Neural cell (in vitro differentiated cells): ENCODE measurements around the gene PHLDA2. TPM values are rescaled to one million over a fixed set of nuclear protein-coding genes. Genes with fewer than 3 reads are reported as not detected.

ENCODE experiments used
- H2AFZ ChIP-seq: fragments of 200-600, 300-800 bp; sonication (generic), shearing (Covaris generic); 2 replicates; pipeline ENCODE4 v1.6.0; 2014; ENCODE audit warnings: low read depth, mild to moderate bottlenecking, antibody characterized with exemption, low read length, moderate library complexity
- H3F3A ChIP-seq: fragments of 200-600 bp; shearing (Covaris generic); 2 replicates; pipeline ENCODE4 v1.6.1; 2016; ENCODE audit warnings: mild to moderate bottlenecking, moderate library complexity, mixed read lengths, antibody characterized with exemption, low read length; ENCODE audit not compliant: insufficient read depth, poor library complexity, severe bottlenecking
- H3K27ac ChIP-seq: fragments of 200-600, 300-800 bp; sonication (generic), shearing (Covaris generic); 2 replicates; pipeline ENCODE4 v1.5.1; 2014; ENCODE audit warnings: mild to moderate bottlenecking, low read length, moderate library complexity
- H3K27me3 ChIP-seq: fragments of 300-800, 200-600 bp; sonication (generic), shearing (Covaris generic); 2 replicates; pipeline ENCODE4 v1.6.0; 2014; ENCODE audit warnings: mild to moderate bottlenecking, low read depth, low read length, moderate library complexity; ENCODE audit not compliant: insufficient read depth
- H3K36me3 ChIP-seq: fragments of 300-800, 200-600 bp; sonication (generic), shearing (Covaris generic); 2 replicates; pipeline ENCODE4 v1.5.1; 2014; ENCODE audit warnings: mild to moderate bottlenecking, antibody characterized with exemption, low read length, moderate library complexity; ENCODE audit not compliant: insufficient read depth
- H3K4me2 ChIP-seq: fragments of 300-800, 200-600 bp; sonication (generic), shearing (Covaris generic); 2 replicates; pipeline ENCODE4 v1.6.0; 2014; ENCODE audit warnings: mild to moderate bottlenecking, low read length
- H3K4me3 ChIP-seq: fragments of 300-800, 200-600 bp; sonication (generic), shearing (Covaris generic); 2 replicates; pipeline ENCODE4 v1.5.1; 2014; ENCODE audit warnings: mild to moderate bottlenecking, low read length, moderate library complexity
- H3K79me2 ChIP-seq: fragments of 200-600 bp; shearing (Covaris generic); replicated peaks from 2 replicates; pipeline ENCODE4 v1.6.0; 2014; ENCODE audit warnings: mild to moderate bottlenecking, low read length, moderate library complexity; ENCODE audit not compliant: insufficient read depth
- H3K9ac ChIP-seq: fragments of 300-800, 200-600 bp; sonication (generic), shearing (Covaris generic); 2 replicates; pipeline ENCODE4 v1.6.1; 2016; ENCODE audit warnings: mild to moderate bottlenecking, low read length, mixed read lengths
- H3K9me2 ChIP-seq: fragments of 200-600 bp; shearing (Covaris generic); 2 replicates; pipeline ENCODE4 v1.6.1; 2016; ENCODE audit warnings: mild to moderate bottlenecking, low read length, mixed read lengths; ENCODE audit not compliant: insufficient read depth
- H3K9me3 ChIP-seq: fragments of 200-600, 300-800 bp; sonication (generic), shearing (Covaris generic); 2 replicates; pipeline ENCODE4 v1.6.1; 2016; ENCODE audit warnings: mild to moderate bottlenecking, mixed run types, low read length, moderate library complexity, mixed read lengths
- H4K20me1 ChIP-seq: fragments of 200-600 bp; shearing (Covaris generic); 2 replicates; pipeline ENCODE4 v1.6.1; 2016; ENCODE audit warnings: mild to moderate bottlenecking, mixed run types; ENCODE audit not compliant: insufficient read depth
- CTCF ChIP-seq: fragments of 450-650 bp; IDR thresholded peaks from 2 replicates; pipeline ENCODE4 v1.5.1; 2014; ENCODE audit warnings: antibody characterized with exemption, mild to moderate bottlenecking, moderate library complexity; ENCODE audit not compliant: poor library complexity, severe bottlenecking
- EP300 ChIP-seq: fragments of 450-650 bp; conservative IDR thresholded peaks from 2 replicates; pipeline ENCODE4 v1.6.1; 2014; ENCODE audit warnings: antibody characterized with exemption, mild to moderate bottlenecking, moderate library complexity; ENCODE audit not compliant: poor library complexity, severe bottlenecking
- EZH2 ChIP-seq: fragments of 200-600, 300-800 bp; shearing (Covaris generic), sonication (generic); IDR thresholded peaks from 2 replicates; pipeline ENCODE4 v1.6.1; 2014; ENCODE audit warnings: antibody characterized with exemption, low read length, borderline replicate concordance, mild to moderate bottlenecking; ENCODE audit not compliant: insufficient read depth, poor library complexity, severe bottlenecking
- MXI1 ChIP-seq: fragments of 450-650 bp; conservative IDR thresholded peaks from 2 replicates; pipeline ENCODE4 v1.6.1; 2014; ENCODE audit warnings: antibody characterized with exemption, mild to moderate bottlenecking; ENCODE audit not compliant: poor library complexity, severe bottlenecking
- POLR2AphosphoS5 ChIP-seq: IDR thresholded peaks from 2 replicates; pipeline ENCODE4 v1.6.1; 2012
- RAD21 ChIP-seq: fragments of 450-650 bp; conservative IDR thresholded peaks from 2 replicates; pipeline ENCODE4 v1.6.1; 2014; ENCODE audit warnings: antibody characterized with exemption, mild to moderate bottlenecking, moderate library complexity
- REST ChIP-seq: IDR thresholded peaks from 2 replicates; pipeline ENCODE4 v1.6.1; 2012; ENCODE audit warnings: borderline replicate concordance
- SMC3 ChIP-seq: fragments of 450-650 bp; conservative IDR thresholded peaks from 2 replicates; pipeline ENCODE4 v1.6.1; 2014; ENCODE audit warnings: antibody characterized with exemption, mild to moderate bottlenecking, moderate library complexity; ENCODE audit not compliant: poor library complexity
- TAF1 ChIP-seq: IDR thresholded peaks from 2 replicates; pipeline ENCODE4 v1.6.1; 2012; ENCODE audit warnings: low read depth
- polyA plus RNA-seq: library from polyadenylated mRNA; depleted of rRNA; stranded (reverse); fragments of >200 nt; gene quantifications from 2 replicates; pipeline ENCODE4 v1.2.3, GENCODE V29; 2014

Gene PHLDA2
- polyA plus RNA-seq, 1 donor from 2014 or later = not detected

GRCh38 chr11:2922655-2923054, 6.6 kb downstream of the PHLDA2 start:
- H2AFZ ChIP-seq = no peak overlapping the region
- H3K9me2 ChIP-seq = no peaks in the 10 kb centered on the region
- H3K4me3 ChIP-seq = no peak overlapping the region
- H3K79me2 ChIP-seq = no peaks in the 10 kb centered on the region
- no peaks in the 10 kb centered on the region for H4K20me1 ChIP-seq
- H3K36me3 ChIP-seq = no peaks in the 10 kb centered on the region
- H3K27me3 ChIP-seq = peaks cover 9% of the 10 kb centered on the region
- no peak overlapping the region for H3K9ac ChIP-seq
- H3K9me3 ChIP-seq = no peaks in the 10 kb centered on the region
- no peak overlapping the region for H3K27ac ChIP-seq
- no peaks in the 10 kb centered on the region for H3F3A ChIP-seq
- H3K4me2 ChIP-seq = no peak overlapping the region
- TF ChIP-seq SMC3 (no peak), EZH2 (no peak), MXI1 (no peak), CTCF (no peak), TAF1 (no peak), EP300 (no peak), RAD21 (no peak), POLR2AphosphoS5 (no peak), REST (no peak)

GRCh38 chr11:2921742-2922493, 7.3 kb downstream of the PHLDA2 start:
- H3K27ac ChIP-seq = no peak overlapping the region

More at GRCh38 chr11:2921742-2922493, 7.3 kb downstream of the PHLDA2 start:
- Histone ChIP-seq H3K9me3 (no peaks in the 10 kb centered on the region), H2AFZ (no peak overlapping the region), H3F3A (no peaks in the 10 kb centered on the region), H3K9ac (no peak overlapping the region), H3K4me3 (no peak overlapping the region), H3K9me2 (no peaks in the 10 kb centered on the region), H3K36me3 (no peaks in the 10 kb centered on the region), H3K27me3 (peaks cover 2% of the 10 kb centered on the region), H3K79me2 (no peaks in the 10 kb centered on the region), H3K4me2 (no peak overlapping the region), H4K20me1 (no peaks in the 10 kb centered on the region)
- TF ChIP-seq SMC3 (no peak), EP300 (no peak), REST (no peak), TAF1 (no peak), MXI1 (no peak), POLR2AphosphoS5 (no peak), CTCF (no peak), RAD21 (no peak), EZH2 (no peak)
